ENCODE data around the gene HYDIN.

- TF ChIP-seq, protein P1, sequence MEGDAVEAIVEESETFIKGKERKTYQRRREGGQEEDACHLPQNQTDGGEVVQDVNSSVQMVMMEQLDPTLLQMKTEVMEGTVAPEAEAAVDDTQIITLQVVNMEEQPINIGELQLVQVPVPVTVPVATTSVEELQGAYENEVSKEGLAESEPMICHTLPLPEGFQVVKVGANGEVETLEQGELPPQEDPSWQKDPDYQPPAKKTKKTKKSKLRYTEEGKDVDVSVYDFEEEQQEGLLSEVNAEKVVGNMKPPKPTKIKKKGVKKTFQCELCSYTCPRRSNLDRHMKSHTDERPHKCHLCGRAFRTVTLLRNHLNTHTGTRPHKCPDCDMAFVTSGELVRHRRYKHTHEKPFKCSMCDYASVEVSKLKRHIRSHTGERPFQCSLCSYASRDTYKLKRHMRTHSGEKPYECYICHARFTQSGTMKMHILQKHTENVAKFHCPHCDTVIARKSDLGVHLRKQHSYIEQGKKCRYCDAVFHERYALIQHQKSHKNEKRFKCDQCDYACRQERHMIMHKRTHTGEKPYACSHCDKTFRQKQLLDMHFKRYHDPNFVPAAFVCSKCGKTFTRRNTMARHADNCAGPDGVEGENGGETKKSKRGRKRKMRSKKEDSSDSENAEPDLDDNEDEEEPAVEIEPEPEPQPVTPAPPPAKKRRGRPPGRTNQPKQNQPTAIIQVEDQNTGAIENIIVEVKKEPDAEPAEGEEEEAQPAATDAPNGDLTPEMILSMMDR (IDR thresholded peaks at IDR 0.05) = no peak
- no peak for TF ChIP-seq EP300 (IDR thresholded peaks at IDR 0.05)
These were observed 444.3 kb downstream of the HYDIN start for GRCh38 chr16:70786020-70786755.

Measured in gastroesophageal sphincter (tissue), 3 donors.